Measurements from ENCODE around the gene SSTR3. TPM values are rescaled to one million over a fixed set of nuclear protein-coding genes. Genes with fewer than 3 reads are reported as not detected.

The SSTR3 gene
- total and polyA plus RNA-seq, 2 of the 13 experiments (the other 11 are each of a cell fraction or from before 2014, with no cell fraction given): 0.08 to 0.64 TPM

DNA sequence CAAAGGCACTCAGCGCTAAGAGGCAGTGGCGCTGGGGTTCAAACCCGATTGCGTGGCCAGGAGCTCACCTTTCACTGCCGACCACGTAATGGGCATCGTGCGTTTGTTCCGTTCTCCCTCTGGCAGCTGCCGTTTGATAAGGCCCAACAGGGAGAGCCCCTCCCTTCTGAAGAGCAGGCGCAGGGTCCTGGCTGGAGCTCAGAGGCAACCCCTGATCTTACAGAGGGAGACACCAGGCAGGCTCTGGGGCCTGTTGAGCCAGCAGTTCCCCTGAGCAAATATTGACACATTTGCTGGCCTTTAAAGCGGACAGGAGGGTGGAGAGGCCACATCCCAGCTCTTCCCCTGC, 12.5 kb downstream of the SSTR3 start (continued):
- no peak for TF ChIP-seq HOXA7 (CRISPR knock-in tag; IDR thresholded peaks at IDR 0.05)
- no peak for TF ChIP-seq HMGA1 (CRISPR knock-in tag; conservative IDR thresholded peaks at IDR 0.05)
- no peak for TF ChIP-seq MLLT10 (CRISPR knock-in tag; IDR thresholded peaks at IDR 0.05)
- TF ChIP-seq, protein P1, sequence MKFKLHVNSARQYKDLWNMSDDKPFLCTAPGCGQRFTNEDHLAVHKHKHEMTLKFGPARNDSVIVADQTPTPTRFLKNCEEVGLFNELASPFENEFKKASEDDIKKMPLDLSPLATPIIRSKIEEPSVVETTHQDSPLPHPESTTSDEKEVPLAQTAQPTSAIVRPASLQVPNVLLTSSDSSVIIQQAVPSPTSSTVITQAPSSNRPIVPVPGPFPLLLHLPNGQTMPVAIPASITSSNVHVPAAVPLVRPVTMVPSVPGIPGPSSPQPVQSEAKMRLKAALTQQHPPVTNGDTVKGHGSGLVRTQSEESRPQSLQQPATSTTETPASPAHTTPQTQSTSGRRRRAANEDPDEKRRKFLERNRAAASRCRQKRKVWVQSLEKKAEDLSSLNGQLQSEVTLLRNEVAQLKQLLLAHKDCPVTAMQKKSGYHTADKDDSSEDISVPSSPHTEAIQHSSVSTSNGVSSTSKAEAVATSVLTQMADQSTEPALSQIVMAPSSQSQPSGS (CRISPR knock-in tag; IDR thresholded peaks at IDR 0.05): no peak
- TF ChIP-seq ZNF484 (CRISPR knock-in tag; IDR thresholded peaks at IDR 0.05; ENCODE audit: borderline replicate concordance, low read depth): no peak
- no peak for TF ChIP-seq NFE2L1 (CRISPR knock-in tag; IDR thresholded peaks at IDR 0.05; ENCODE audit: borderline replicate concordance)
- TF ChIP-seq SALL1 (CRISPR knock-in tag; IDR thresholded peaks at IDR 0.05): peak; percentile 50
- TF ChIP-seq U2AF2 (IDR thresholded peaks at IDR 0.05; ENCODE audit: low read depth, low read length): no peak
- no peak for TF ChIP-seq ZMYM2 (CRISPR knock-in tag; IDR thresholded peaks at IDR 0.05)
- TF ChIP-seq, protein P2, sequence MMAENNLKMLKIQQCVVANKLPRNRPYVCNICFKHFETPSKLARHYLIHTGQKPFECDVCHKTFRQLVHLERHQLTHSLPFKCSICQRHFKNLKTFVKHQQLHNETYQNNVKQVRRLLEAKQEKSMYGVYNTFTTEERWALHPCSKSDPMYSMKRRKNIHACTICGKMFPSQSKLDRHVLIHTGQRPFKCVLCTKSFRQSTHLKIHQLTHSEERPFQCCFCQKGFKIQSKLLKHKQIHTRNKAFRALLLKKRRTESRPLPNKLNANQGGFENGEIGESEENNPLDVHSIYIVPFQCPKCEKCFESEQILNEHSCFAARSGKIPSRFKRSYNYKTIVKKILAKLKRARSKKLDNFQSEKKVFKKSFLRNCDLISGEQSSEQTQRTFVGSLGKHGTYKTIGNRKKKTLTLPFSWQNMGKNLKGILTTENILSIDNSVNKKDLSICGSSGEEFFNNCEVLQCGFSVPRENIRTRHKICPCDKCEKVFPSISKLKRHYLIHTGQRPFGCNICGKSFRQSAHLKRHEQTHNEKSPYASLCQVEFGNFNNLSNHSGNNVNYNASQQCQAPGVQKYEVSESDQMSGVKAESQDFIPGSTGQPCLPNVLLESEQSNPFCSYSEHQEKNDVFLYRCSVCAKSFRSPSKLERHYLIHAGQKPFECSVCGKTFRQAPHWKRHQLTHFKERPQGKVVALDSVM (CRISPR knock-in tag; IDR thresholded peaks at IDR 0.05): no peak
- TF ChIP-seq ZNF557 (CRISPR knock-in tag; IDR thresholded peaks at IDR 0.05): no peak
- TF ChIP-seq, protein P3, sequence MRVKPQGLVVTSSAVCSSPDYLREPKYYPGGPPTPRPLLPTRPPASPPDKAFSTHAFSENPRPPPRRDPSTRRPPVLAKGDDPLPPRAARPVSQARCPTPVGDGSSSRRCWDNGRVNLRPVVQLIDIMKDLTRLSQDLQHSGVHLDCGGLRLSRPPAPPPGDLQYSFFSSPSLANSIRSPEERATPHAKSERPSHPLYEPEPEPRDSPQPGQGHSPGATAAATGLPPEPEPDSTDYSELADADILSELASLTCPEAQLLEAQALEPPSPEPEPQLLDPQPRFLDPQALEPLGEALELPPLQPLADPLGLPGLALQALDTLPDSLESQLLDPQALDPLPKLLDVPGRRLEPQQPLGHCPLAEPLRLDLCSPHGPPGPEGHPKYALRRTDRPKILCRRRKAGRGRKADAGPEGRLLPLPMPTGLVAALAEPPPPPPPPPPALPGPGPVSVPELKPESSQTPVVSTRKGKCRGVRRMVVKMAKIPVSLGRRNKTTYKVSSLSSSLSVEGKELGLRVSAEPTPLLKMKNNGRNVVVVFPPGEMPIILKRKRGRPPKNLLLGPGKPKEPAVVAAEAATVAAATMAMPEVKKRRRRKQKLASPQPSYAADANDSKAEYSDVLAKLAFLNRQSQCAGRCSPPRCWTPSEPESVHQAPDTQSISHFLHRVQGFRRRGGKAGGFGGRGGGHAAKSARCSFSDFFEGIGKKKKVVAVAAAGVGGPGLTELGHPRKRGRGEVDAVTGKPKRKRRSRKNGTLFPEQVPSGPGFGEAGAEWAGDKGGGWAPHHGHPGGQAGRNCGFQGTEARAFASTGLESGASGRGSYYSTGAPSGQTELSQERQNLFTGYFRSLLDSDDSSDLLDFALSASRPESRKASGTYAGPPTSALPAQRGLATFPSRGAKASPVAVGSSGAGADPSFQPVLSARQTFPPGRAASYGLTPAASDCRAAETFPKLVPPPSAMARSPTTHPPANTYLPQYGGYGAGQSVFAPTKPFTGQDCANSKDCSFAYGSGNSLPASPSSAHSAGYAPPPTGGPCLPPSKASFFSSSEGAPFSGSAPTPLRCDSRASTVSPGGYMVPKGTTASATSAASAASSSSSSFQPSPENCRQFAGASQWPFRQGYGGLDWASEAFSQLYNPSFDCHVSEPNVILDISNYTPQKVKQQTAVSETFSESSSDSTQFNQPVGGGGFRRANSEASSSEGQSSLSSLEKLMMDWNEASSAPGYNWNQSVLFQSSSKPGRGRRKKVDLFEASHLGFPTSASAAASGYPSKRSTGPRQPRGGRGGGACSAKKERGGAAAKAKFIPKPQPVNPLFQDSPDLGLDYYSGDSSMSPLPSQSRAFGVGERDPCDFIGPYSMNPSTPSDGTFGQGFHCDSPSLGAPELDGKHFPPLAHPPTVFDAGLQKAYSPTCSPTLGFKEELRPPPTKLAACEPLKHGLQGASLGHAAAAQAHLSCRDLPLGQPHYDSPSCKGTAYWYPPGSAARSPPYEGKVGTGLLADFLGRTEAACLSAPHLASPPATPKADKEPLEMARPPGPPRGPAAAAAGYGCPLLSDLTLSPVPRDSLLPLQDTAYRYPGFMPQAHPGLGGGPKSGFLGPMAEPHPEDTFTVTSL (CRISPR knock-in tag; IDR thresholded peaks at IDR 0.05; ENCODE audit: borderline replicate concordance): no peak
- TF ChIP-seq, protein P4, sequence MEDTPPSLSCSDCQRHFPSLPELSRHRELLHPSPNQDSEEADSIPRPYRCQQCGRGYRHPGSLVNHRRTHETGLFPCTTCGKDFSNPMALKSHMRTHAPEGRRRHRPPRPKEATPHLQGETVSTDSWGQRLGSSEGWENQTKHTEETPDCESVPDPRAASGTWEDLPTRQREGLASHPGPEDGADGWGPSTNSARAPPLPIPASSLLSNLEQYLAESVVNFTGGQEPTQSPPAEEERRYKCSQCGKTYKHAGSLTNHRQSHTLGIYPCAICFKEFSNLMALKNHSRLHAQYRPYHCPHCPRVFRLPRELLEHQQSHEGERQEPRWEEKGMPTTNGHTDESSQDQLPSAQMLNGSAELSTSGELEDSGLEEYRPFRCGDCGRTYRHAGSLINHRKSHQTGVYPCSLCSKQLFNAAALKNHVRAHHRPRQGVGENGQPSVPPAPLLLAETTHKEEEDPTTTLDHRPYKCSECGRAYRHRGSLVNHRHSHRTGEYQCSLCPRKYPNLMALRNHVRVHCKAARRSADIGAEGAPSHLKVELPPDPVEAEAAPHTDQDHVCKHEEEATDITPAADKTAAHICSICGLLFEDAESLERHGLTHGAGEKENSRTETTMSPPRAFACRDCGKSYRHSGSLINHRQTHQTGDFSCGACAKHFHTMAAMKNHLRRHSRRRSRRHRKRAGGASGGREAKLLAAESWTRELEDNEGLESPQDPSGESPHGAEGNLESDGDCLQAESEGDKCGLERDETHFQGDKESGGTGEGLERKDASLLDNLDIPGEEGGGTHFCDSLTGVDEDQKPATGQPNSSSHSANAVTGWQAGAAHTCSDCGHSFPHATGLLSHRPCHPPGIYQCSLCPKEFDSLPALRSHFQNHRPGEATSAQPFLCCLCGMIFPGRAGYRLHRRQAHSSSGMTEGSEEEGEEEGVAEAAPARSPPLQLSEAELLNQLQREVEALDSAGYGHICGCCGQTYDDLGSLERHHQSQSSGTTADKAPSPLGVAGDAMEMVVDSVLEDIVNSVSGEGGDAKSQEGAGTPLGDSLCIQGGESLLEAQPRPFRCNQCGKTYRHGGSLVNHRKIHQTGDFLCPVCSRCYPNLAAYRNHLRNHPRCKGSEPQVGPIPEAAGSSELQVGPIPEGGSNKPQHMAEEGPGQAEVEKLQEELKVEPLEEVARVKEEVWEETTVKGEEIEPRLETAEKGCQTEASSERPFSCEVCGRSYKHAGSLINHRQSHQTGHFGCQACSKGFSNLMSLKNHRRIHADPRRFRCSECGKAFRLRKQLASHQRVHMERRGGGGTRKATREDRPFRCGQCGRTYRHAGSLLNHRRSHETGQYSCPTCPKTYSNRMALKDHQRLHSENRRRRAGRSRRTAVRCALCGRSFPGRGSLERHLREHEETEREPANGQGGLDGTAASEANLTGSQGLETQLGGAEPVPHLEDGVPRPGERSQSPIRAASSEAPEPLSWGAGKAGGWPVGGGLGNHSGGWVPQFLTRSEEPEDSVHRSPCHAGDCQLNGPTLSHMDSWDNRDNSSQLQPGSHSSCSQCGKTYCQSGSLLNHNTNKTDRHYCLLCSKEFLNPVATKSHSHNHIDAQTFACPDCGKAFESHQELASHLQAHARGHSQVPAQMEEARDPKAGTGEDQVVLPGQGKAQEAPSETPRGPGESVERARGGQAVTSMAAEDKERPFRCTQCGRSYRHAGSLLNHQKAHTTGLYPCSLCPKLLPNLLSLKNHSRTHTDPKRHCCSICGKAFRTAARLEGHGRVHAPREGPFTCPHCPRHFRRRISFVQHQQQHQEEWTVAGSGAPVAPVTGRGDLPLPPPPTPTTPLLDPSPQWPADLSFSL (CRISPR knock-in tag; IDR thresholded peaks at IDR 0.05): no peak
- TF ChIP-seq ZFP62 (CRISPR knock-in tag; IDR thresholded peaks at IDR 0.05): no peak
- TF ChIP-seq ZNF143 (CRISPR knock-in tag; IDR thresholded peaks at IDR 0.05): no peak
